OCI-LY7 (cell line): ENCODE data around the gene CFAP100. TPM values are rescaled to one million over a fixed set of nuclear protein-coding genes. Genes with fewer than 3 reads are reported as not detected.

ENCODE experiments used
- BruUV-seq: library from RNA; stranded (reverse); fragments of 400-500 nt; replicated peaks from 2 replicates; lab custom pipeline; 2021; lab: Mats Ljungman, UMichigan
- CTCF ChIA-PET: fragments of 300-600 bp; sonication (Branson Sonifier 250); formaldehyde crosslinking; loops from one replicate; lab custom pipeline; 2022; ENCODE audit warnings: antibody characterized with exemption; ENCODE audit not compliant: unreplicated experiment; lab: Charles Lee
- POLR2A ChIA-PET: fragments of 300-600 bp; sonication (Branson Sonifier 250); formaldehyde crosslinking; loops from one replicate; lab custom pipeline; 2022; ENCODE audit warnings: antibody characterized with exemption; lab: Charles Lee
- DNase-seq: peaks from one replicate; pipeline ENCODE4 v3.0.0-alpha.2; 2015; ENCODE audit warnings: low spot score
- H2AFZ ChIP-seq: fragments of 200-600 bp; sonication (generic), shearing (Covaris generic); 2 replicates; pipeline ENCODE4 v1.6.1; 2014; ENCODE audit warnings: mild to moderate bottlenecking, antibody characterized with exemption, low read length, moderate library complexity
- H3K27ac ChIP-seq: fragments of 200-600 bp; sonication (generic); 2 replicates; pipeline ENCODE4 v1.5.1; 2014; ENCODE audit warnings: mixed run types, low read depth, mild to moderate bottlenecking, moderate library complexity, low read length, inconsistent platforms; ENCODE audit not compliant: poor library complexity, severe bottlenecking
- H3K36me3 ChIP-seq: fragments of 200-600 bp; sonication (generic); 2 replicates; pipeline ENCODE4 v1.6.1; 2014; ENCODE audit warnings: mild to moderate bottlenecking, antibody characterized with exemption, low read length, moderate library complexity, mixed read lengths; ENCODE audit not compliant: insufficient read depth
- H3K4me1 ChIP-seq: fragments of 200-600 bp; sonication (generic); 2 replicates; pipeline ENCODE4 v1.5.1; 2014; ENCODE audit warnings: mild to moderate bottlenecking, low read length; ENCODE audit not compliant: insufficient read depth, poor library complexity, severe bottlenecking
- H3K4me2 ChIP-seq: fragments of 200-600 bp; sonication (generic); 2 replicates; pipeline ENCODE4 v1.6.1; 2014; ENCODE audit warnings: mild to moderate bottlenecking, low read length
- H3K4me3 ChIP-seq: fragments of 200-600 bp; sonication (generic); 2 replicates; pipeline ENCODE4 v1.5.1; 2014; ENCODE audit warnings: mild to moderate bottlenecking, low read depth, low read length; ENCODE audit not compliant: poor library complexity, severe bottlenecking
- H3K79me2 ChIP-seq: fragments of 200-600 bp; sonication (generic); 2 replicates; pipeline ENCODE4 v1.6.1; 2016; ENCODE audit warnings: low read depth, mild to moderate bottlenecking, low read length, moderate library complexity, mixed read lengths; ENCODE audit not compliant: insufficient read depth
- H3K9me2 ChIP-seq: fragments of 200-600 bp; sonication (generic); 2 replicates; pipeline ENCODE4 v1.6.1; 2016; ENCODE audit warnings: mild to moderate bottlenecking, low read length, mixed read lengths; ENCODE audit not compliant: insufficient read depth
- H3K9me3 ChIP-seq: fragments of 200-600 bp; sonication (generic); 2 replicates; pipeline ENCODE4 v1.6.1; 2014; ENCODE audit warnings: mild to moderate bottlenecking, mixed run types, low read length, mixed read lengths
- H4K20me1 ChIP-seq: fragments of 200-600 bp; sonication (generic); 2 replicates; pipeline ENCODE4 v1.6.1; 2014; ENCODE audit warnings: mild to moderate bottlenecking, antibody characterized with exemption, low read length, moderate library complexity, mixed read lengths; ENCODE audit not compliant: insufficient read depth
- EZH2phosphoT487 ChIP-seq: fragments of 200-600 bp; sonication (generic); IDR thresholded peaks from 2 replicates; pipeline ENCODE4 v1.6.1; 2018; ENCODE audit warnings: low read depth, borderline replicate concordance, mild to moderate bottlenecking, mixed run types, antibody characterized with exemption, low read length, moderate library complexity, mixed read lengths
- intact Hi-C: fragments of 100-400 bp; cut with micrococcal nuclease; formaldehyde crosslinking; loops from one replicate; pipeline ENCODE4 v1.10.0; 2022; ENCODE audit not compliant: unreplicated experiment
- total RNA-seq, 2 experiments: library from RNA; depleted of rRNA in 1 of 2; stranded (reverse); fragments of >200 nt in 1 of 2; shearing (Covaris generic) in 1 of 2; gene quantifications; 2 replicates each; pipeline ENCODE4 v1.2.3, GENCODE V29; 2014 to 2022
- TF ChIP-seq, protein P1 (sequence below): fragments of 200-600 bp; sonication (generic); conservative IDR thresholded peaks from 2 replicates; pipeline ENCODE4 v1.5.1; 2014; ENCODE audit warnings: mild to moderate bottlenecking, antibody characterized with exemption, low read length, moderate library complexity, mixed read lengths

The CFAP100 gene
- total RNA-seq, 2 experiments from 2014 or later, result not detected

- no peaks in the 10 kb centered on the region for H3K79me2 ChIP-seq
- BruUV-seq, result no TSS peak
- H3K27ac ChIP-seq, result no peak overlapping the region
- no peaks in the 10 kb centered on the region for H4K20me1 ChIP-seq
- ChIA-PET CTCF (no interaction called here), POLR2A (no interaction called here)
- intact Hi-C loops, result no loop called here
- no peaks in the 10 kb centered on the region for H3K36me3 ChIP-seq
- TF ChIP-seq, protein P1, sequence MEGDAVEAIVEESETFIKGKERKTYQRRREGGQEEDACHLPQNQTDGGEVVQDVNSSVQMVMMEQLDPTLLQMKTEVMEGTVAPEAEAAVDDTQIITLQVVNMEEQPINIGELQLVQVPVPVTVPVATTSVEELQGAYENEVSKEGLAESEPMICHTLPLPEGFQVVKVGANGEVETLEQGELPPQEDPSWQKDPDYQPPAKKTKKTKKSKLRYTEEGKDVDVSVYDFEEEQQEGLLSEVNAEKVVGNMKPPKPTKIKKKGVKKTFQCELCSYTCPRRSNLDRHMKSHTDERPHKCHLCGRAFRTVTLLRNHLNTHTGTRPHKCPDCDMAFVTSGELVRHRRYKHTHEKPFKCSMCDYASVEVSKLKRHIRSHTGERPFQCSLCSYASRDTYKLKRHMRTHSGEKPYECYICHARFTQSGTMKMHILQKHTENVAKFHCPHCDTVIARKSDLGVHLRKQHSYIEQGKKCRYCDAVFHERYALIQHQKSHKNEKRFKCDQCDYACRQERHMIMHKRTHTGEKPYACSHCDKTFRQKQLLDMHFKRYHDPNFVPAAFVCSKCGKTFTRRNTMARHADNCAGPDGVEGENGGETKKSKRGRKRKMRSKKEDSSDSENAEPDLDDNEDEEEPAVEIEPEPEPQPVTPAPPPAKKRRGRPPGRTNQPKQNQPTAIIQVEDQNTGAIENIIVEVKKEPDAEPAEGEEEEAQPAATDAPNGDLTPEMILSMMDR, result no peak
- TF ChIP-seq EZH2phosphoT487, result no peak
- DNase-seq, result no peak
- H3K4me3 ChIP-seq, result no peak overlapping the region
- no peak overlapping the region for H3K4me2 ChIP-seq
- no peaks in the 10 kb centered on the region for H3K4me1 ChIP-seq
- H3K9me2 ChIP-seq, result no peaks in the 10 kb centered on the region
- H3K9me3 ChIP-seq, result no peaks in the 10 kb centered on the region
- H2AFZ ChIP-seq, result no peak overlapping the region
These were observed 18.8 kb upstream of the CFAP100 start for GRCh38 chr3:126375835-126376331.

- no TSS peak for BruUV-seq
- Histone ChIP-seq H3K4me1 (no peaks in the 10 kb centered on the region), H3K9me2 (no peaks in the 10 kb centered on the region), H3K36me3 (no peaks in the 10 kb centered on the region), H3K9me3 (no peaks in the 10 kb centered on the region), H4K20me1 (no peaks in the 10 kb centered on the region), H3K27ac (no peak overlapping the region), H3K79me2 (no peaks in the 10 kb centered on the region), H3K4me3 (no peak overlapping the region), H3K4me2 (no peak overlapping the region), H2AFZ (no peak overlapping the region)
- no peak for DNase-seq
- CTCF ChIA-PET, result no interaction called here
- intact Hi-C loops, result no loop called here
- TF ChIP-seq, protein P1, result no peak
- TF ChIP-seq EZH2phosphoT487, result no peak
- POLR2A ChIA-PET, result no interaction called here
These were observed 18.3 kb upstream of the CFAP100 start for GRCh38 chr3:126376444-126376843.

DNA sequence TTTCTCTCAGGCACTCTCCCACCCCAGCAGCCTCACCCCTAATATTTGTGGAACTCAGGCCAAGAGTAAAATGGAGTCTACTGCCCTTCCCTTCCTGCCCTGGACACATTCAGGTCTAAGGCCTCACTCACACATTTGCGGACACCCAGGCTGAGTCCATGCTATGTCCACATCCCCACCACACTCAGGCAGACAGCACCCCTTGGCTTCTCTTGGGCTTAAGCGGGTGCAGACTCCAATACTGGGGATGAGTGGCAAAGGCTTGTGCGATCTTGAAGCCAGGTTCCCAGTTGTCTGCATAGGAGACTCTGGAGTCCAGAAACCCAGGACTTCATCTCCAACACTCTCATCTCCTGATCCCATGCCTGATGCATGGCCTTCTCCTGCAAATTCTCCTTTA lies 17.5 kb upstream of the CFAP100 start:
- no peaks in the 10 kb centered on the region for H3K9me2 ChIP-seq
- H3K27ac ChIP-seq, result no peak overlapping the region
- POLR2A ChIA-PET, result interaction anchor here (0.7 kb wide), 1 partner anchor 49 kb away, joined by 3 read pairs; no protein-coding TSS in a partner anchor
- intact Hi-C loops, result no loop called here
- H3K4me3 ChIP-seq, result no peak overlapping the region
- H2AFZ ChIP-seq, result no peak overlapping the region
- H3K36me3 ChIP-seq, result no peaks in the 10 kb centered on the region
- H3K9me3 ChIP-seq, result no peaks in the 10 kb centered on the region
- no peaks in the 10 kb centered on the region for H4K20me1 ChIP-seq
- H3K79me2 ChIP-seq, result no peaks in the 10 kb centered on the region
- TF ChIP-seq EZH2phosphoT487, result no peak
- TF ChIP-seq, protein P1, result no peak
- no peak for DNase-seq
- H3K4me2 ChIP-seq, result no peak overlapping the region
- CTCF ChIA-PET, result no interaction called here
- no TSS peak for BruUV-seq
- H3K4me1 ChIP-seq, result no peaks in the 10 kb centered on the region
